Vagina (tissue), 2 donors: ENCODE results near the gene TPSB2.

ENCODE experiments used
- CTCF ChIP-seq, 3 experiments: fragments of 450-650 bp in 2 of 3; fragments of 200-600 bp in 1 of 3; sonication (generic) in 1 of 3; IDR thresholded peaks; one replicate each; pipeline ENCODE4 v1.5.1; 2017 to 2019; ENCODE audit warnings: antibody characterized with exemption in 3 of 3, mild to moderate bottlenecking in 2 of 3, moderate library complexity in 2 of 3
- POLR2A ChIP-seq, 2 donors: fragments of 450-650 bp; IDR thresholded peaks; one replicate each; pipeline ENCODE4 v1.6.1; 2017; ENCODE audit warnings: antibody characterized with exemption in 2 of 2, mild to moderate bottlenecking in 2 of 2, moderate library complexity in 2 of 2

DNA sequence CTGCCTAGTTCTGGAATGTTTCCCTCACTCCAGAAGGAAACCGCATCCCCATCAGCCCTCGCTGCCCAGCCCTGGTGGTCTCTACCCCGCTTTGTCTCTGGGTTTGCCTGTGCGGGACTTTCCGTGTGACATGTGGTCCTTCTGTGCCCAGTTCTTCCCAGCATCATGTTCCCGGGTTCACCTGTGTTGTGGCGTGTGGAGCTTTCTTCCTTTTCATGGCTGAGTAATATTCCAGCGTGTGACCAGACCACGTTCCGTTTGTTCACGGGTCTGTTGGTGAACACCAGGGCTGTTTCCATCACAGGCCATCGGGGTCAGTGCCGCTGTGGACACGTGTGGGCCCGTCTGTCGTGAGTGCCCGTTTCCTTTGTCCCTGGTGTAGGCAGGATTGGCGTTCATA lies 45.0 kb downstream of the TPSB2 start:
- TF ChIP-seq POLR2A (IDR thresholded peaks at IDR 0.05) (no peak), CTCF (IDR thresholded peaks at IDR 0.05) (no peak)
